GM18505 (cell line): ENCODE measurements around the gene GREB1.

Experiments
- ATAC-seq: cut with Tn5 transposase; IDR thresholded peaks from one replicate; pipeline ENCODE4 v1.9.1; 2021; ENCODE audit not compliant: unreplicated experiment
- POLR2A ChIP-seq: IDR thresholded peaks from 4 replicates; pipeline ENCODE4 v1.6.1; 2011; ENCODE audit warnings: borderline replicate concordance; ENCODE audit not compliant: insufficient read depth, insufficient read length; ENCODE audit errors: extremely low read depth

GREB1 gene

DNA sequence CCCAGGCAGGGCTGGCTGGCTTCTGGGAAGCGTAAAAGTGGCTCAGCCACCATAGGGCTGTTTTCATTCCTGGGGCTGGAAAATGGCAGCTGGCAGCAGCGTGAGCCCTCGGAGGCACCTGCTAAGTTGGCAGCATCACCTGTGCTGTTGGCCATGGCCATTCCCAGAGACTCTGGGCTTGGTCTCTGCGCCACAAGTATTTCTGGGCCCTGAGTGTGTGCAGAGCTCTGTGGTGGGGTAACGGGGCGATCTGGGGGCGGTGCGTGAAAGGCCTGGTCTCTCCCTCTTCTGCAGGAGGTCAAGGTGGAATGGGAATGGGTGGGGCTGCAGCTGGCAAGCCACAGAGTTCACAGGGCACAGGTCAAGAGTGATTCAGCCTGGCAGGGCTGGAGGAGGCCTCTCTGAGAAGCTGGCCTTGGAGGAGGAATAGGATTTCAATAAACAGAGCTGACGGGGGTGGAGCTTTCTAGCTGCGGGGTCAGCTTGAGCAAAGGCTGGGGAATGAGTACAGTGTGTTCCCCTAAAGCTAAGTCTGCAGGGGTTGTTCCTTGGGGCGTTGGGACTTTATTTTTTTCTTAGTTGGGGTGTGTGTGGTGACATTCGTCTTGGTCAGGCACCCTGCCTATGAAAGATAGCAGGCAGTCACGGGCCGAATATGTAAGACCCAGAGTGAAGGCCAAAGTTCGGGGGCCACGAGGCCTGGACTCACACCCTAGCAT lies 146.5 kb downstream of the GREB1 start:
- ATAC-seq: no peak
- TF ChIP-seq POLR2A: no peak

DNA sequence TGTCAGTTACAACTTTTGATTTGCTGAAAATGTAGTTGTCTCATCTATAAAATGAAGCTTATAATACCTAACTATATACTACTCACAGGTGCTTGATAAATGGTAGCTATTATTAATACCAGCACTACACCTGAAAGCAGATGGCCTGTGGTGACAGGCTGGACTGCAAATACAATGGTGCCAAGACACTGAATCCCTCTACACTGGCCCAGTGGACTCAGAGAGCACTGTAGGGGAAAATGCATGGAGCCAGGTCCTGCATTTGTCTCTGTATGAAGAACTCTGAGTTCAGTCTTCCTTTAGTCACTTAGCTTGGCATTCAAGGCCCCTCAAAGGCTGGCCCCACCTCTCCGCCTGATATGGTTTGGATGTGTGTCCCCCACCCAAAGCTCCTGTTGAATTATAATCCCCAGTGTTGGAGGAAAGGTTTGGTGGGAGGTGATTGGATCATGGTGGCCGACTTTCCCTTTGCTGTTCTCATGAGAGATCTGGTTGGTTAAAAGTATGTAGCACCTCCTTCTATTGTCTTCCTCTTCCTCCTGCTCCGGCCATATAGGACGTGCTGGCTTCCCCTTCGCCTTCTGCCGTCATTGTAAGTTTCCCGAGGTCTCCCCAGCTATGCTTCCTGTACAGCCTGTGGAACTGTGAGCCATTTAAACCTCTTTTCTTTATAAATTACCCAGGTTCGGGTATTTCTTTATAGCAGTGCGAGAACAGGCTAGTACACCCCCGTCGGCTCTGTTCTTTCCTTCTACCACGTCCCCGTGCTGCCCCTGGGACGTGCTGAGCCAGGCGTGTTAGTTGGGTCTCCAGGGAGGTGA lies 147.3 kb downstream of the GREB1 start:
- no peak for ATAC-seq
- TF ChIP-seq POLR2A: no peak

DNA sequence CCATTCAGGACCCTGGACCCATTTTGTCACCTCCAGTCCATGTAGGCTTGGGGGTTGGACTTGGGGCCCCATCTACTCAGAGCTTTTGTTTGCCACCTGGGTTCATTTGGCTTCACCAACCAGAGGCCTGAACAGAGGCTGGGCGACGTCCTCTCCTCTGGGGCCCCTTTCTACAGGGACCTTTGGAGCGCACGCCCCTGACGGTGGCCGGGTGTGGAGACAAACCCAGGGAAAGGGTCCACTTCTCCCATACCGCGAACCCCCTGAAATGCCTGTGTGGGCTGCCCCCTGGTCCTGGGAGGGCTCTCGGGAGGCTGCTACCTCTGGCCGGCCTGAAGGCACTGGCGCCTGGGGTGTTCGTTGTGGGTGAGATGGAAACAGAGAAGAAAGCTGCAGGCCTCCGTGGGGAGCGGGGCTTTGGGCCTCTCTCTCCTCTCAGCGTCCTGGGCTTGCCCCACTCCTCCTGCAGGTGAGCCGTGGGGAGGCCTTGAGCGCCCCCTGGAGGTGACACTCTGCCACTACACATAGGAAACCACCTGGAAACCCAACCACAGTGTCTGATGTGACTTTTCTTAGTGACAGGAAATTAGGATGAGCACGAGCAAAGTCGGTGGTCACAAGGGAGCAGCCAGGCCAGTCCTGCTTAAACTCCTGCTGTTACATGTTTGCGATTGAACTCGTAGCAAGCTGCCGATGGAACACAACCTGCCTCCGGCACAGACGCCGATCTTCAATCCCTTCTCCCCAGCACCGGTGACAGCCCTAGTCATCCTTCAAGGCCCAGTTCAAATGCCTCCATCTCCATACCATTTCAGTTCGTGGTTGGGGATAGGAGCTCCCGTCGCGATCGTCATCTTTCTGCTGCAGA lies 148.1 kb downstream of the GREB1 start:
- no peak for TF ChIP-seq POLR2A
- no peak for ATAC-seq

DNA sequence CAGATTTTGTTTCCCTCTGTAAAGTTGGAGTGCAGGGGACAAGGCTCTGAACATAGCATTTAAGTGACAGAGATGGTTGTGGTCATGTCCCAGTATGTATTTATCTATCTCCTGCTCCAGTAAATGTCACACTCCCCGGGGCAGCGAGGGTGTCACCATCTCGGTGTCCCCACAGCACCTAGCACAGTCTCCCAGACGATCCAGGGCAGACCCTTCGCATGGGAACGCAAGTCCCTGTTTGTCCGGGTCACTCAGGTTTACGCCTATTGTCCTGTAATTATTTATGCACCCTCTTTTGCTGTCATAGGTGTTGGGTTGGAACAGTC lies 148.7 kb downstream of the GREB1 start:
- ATAC-seq: no peak
- no peak for TF ChIP-seq POLR2A

DNA sequence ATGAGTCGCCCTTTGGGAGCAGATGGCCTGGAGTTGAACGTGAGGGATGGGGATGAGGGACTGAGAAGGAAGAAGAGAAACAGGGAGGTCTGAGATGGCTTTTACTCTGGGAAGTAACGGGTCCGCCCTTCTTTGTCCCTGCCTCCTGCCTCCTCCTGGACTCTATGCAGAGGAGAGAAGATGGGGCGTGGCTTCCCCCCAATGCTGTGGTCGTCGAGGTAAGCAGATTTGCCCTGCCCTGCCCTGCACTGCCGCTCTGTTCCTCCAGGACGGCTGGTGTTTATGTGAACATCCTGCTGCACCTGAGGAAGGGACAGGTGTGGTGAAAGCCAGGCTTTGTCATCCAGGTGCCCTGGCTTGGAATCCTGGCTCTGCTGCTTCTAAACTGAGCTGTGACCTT lies 149.6 kb downstream of the GREB1 start:
- TF ChIP-seq POLR2A: no peak
- no peak for ATAC-seq

DNA sequence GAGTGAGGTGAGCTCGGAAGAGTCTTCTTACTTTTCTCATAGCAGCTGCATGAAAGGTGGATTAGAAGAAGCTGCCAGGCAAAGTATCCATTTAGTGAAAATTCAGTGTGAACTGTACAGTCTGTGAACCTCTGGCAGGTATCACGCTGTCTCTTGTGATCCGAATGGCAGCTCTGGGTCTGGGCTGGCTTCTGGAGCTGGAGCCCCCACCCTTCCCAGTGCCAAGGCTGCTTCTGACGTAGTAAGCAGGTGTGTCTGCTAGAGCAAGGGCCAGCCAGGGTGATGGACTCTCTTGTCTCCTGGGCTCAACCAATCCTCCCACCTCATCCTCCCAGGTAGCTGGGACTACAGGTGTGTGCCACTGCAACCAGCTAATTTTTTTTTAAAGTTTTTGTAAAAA lies 150.1 kb downstream of the GREB1 start:
- ATAC-seq: no peak
- no peak for TF ChIP-seq POLR2A

DNA sequence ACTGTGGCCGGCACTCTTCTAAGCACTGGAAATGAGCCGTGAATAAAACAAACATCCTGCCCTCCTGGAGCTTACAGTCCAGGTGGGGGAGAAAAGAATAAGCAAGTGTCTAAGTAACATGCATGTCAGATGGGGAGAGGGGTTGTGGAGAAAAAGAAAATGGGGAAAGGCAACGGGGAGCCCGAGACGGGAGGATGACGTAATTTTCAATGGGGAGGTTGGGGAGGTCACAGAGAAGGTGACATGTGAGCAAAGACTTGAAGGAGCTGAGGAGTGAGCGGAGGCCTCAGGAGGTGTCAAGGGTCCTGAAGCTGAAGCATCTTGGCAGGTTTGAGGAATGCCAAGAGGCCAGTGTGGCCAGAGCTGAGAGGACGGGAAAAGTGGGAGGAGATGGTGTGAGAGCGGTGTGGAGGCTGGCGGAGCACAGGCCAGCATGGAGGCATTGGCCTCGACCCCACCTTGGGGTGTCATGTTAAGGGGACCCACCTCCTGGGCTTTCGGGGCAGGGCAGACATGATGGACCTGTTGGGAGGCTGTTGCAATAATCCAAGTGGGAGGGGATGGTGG lies 151.1 kb downstream of the GREB1 start:
- no peak for ATAC-seq
- no peak for TF ChIP-seq POLR2A

DNA sequence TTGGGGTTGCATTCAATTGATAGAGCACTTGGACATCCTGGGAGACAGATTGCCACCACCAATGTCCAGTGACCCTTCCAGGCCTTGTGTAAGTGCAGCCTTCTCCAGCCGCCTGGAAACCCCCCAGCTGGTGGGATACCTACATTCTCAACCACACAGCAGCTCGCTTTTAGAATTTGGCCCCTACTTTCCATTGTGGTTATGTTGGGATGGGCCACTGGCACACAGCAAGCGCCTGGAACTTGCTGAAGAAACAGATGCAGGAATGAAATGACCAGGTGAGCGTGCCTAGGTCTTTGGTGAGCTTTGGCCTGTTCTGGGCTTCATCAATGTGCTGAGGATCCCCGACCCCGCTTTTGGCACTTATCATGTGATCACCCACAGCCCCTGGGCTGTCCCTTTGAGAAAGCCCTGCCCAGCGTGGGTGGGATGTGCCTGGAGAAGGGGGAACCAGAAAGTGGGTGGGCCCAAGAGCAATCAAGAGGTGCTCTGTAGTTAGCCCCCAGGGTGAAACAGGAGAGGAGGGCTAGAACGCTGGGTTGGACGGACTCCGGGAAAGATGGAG lies 152.1 kb downstream of the GREB1 start:
- TF ChIP-seq POLR2A: no peak
- no peak for ATAC-seq

DNA sequence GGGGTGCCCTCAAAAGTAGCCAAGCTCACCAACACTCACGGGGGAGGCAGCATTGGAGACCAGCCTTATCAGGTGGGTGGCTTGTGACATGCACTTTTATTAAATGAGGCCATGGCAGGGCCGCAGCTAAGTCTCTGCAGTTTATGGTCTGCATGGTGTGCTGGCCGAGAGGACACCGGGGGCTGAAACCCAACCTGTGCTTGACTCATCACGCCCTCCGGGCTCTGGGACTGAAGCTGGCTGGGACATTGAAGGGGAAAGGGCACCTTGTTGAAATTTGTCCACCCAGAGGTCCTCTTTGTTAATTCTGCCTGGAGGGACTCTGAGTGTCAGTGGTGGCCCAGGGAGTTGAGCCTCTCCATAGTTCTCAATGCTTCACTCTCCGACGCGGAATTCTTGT lies 153.9 kb downstream of the GREB1 start:
- no peak for TF ChIP-seq POLR2A

DNA sequence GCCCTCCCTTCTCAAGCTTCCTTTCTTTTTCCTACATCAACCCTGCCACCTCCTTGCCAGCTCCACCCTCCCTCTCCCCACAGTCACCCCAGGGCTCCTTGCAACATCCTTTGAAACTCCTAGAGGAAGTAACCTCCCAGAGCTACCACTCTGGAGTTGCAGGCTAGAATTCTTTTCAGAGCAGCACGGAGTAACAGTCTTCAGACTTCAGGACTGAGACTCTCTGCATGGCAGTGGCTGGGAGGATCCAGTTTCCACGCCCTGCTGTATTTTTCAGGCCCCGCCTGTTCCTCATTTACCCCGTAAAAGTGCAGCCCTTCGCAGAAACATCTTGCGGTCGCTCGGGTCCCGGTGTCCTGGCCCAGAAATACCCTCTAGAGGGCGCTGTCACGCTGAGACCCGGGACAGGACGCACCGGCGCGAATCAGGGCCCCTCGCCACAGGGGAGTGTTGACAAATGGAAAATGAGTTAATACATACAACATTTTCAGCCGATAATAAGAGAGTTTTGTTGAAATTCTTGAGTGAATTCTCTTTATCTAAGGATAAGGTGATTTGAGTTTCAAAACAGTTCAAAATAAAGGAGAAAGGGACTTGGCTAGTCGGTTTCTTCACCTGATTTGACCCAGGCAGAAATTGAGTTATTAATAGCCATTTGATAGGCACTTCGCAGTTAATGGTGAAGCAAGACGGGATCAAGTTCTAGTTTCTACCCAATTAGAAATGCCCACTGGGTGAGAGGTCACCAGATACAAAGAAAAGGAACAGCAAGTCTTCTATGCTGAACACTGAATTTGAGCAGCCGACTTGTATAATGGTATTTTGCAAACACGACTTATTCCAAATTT lies 154.6 kb downstream of the GREB1 start:
- ATAC-seq: peak; percentile 78

More for the DNA sequence above, 153.9 kb downstream of the GREB1 start:
- no peak for ATAC-seq

DNA sequence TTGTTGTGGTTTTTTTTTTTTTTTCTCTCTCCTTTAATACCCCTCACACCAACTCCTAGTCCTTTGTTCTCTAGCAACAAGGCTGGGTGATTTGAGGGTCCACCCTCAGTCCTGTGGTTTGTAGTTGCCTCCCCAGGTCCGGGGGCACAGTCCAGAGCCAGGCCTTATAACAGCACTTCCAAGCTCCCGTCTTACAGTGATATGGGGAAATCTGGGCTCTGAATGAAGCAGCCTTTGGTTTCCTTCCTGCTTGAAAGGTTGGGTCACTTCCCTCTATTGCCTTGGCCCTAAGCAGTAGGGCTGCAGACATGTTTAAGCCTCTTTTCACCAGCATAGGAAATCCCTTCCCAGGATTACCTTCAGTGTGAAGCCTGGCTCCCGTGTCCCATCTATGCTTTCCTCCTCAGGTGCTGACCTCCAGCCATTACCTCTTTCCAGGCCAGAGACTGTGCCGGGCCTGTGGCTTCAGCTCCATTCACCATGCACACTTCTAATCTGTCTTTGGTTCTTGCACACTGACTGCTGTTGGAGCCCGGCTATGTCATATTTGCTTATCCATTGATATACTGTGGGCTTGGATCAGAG lies 157.3 kb downstream of the GREB1 start:
- no peak for TF ChIP-seq POLR2A
- ATAC-seq: no peak

More for the DNA sequence above, 154.6 kb downstream of the GREB1 start:
- no peak for TF ChIP-seq POLR2A
